ENCODE results near the gene RHOC.

Gene RHOC

GRCh38 chr1:112702067-112702395, 4.9 kb downstream of the RHOC start:
- DNase-seq (ENCODE audit: low read depth, low spot score), result no peak

GRCh38 chr1:112701227-112702066, 5.5 kb downstream of the RHOC start:
- DNase-seq (ENCODE audit: low read depth, low spot score), result no peak

GRCh38 chr1:112700290-112701226, 6.4 kb downstream of the RHOC start:
- peak; percentile 93 for DNase-seq (ENCODE audit: low read depth, low spot score)

- DNase-seq (ENCODE audit: low read depth, low spot score), result no peak
These were observed 7.3 kb downstream of the RHOC start for GRCh38 chr1:112699425-112700144.

GRCh38 chr1:112698366-112699310, 8.3 kb downstream of the RHOC start:
- peak; percentile 92 for DNase-seq (ENCODE audit: low read depth, low spot score)

GRCh38 chr1:112697781-112698201, 9.1 kb downstream of the RHOC start:
- DNase-seq (ENCODE audit: low read depth, low spot score), result no peak

GRCh38 chr1:112696578-112697314, 10.2 kb downstream of the RHOC start:
- no peak for DNase-seq (ENCODE audit: low read depth, low spot score)

GRCh38 chr1:112695276-112695675, 11.7 kb downstream of the RHOC start:
- DNase-seq (ENCODE audit: low read depth, low spot score), result no peak

- DNase-seq (ENCODE audit: low read depth, low spot score), result no peak
These were observed 12.5 kb downstream of the RHOC start for GRCh38 chr1:112694363-112694929.

GRCh38 chr1:112693821-112694220, 13.1 kb downstream of the RHOC start:
- DNase-seq (ENCODE audit: low read depth, low spot score), result no peak

- no peak for DNase-seq (ENCODE audit: low read depth, low spot score)
These were observed 14.2 kb downstream of the RHOC start for GRCh38 chr1:112692681-112693080.

GRCh38 chr1:112689842-112690237, 17.1 kb downstream of the RHOC start:
- no peak for DNase-seq (ENCODE audit: low read depth, low spot score)

- no peak for DNase-seq (ENCODE audit: low read depth, low spot score)
These were observed 17.6 kb downstream of the RHOC start for GRCh38 chr1:112689196-112689841.

GRCh38 chr1:112688781-112689193, 18.1 kb downstream of the RHOC start:
- DNase-seq (ENCODE audit: low read depth, low spot score), result no peak

- DNase-seq (ENCODE audit: low read depth, low spot score), result no peak
These were observed 19.0 kb downstream of the RHOC start for GRCh38 chr1:112687785-112688496.

GRCh38 chr1:112687361-112687760, 19.6 kb downstream of the RHOC start:
- no peak for DNase-seq (ENCODE audit: low read depth, low spot score)

- DNase-seq (ENCODE audit: low read depth, low spot score), result no peak
These were observed 20.1 kb downstream of the RHOC start for GRCh38 chr1:112686835-112687234.

GRCh38 chr1:112686417-112686816, 20.5 kb downstream of the RHOC start:
- no peak for DNase-seq (ENCODE audit: low read depth, low spot score)

- no peak for DNase-seq (ENCODE audit: low read depth, low spot score)
These were observed 21.0 kb downstream of the RHOC start for GRCh38 chr1:112685913-112686312.

Data from ELF-1 (cell line).